ENCODE data around the gene CTXND2.
A peak's percentile ranks its signal among the peaks of the same experiment; 100 is the strongest.
"Not testable (repeated sequence)": the region's sequence is repeated elsewhere in the genome, so short reads cannot be mapped to it uniquely, and the experiment has no call there.

The CTXND2 gene

GRCh38 chr1:150887018-150887417 lies at the start of gene CTXND2:
TSS of gene CTXND2 (plus strand) at chr1:150887136. CDS start at chr1:150912315, 25,179 bp downstream.
- no peak for DNase-seq

GRCh38 chr1:150840850-150841249 lies 46.1 kb upstream of the CTXND2 start:
- DNase-seq: not testable (repeated sequence)

GRCh38 chr1:150841626-150842025 lies 45.3 kb upstream of the CTXND2 start:
- DNase-seq: no peak

GRCh38 chr1:150842343-150842742 lies 44.6 kb upstream of the CTXND2 start:
- no peak for DNase-seq

- no peak for DNase-seq
Measured at GRCh38 chr1:150842964-150843363, 44.0 kb upstream of the CTXND2 start.

- no peak for DNase-seq
Measured at GRCh38 chr1:150843474-150843873, 43.5 kb upstream of the CTXND2 start.

GRCh38 chr1:150846473-150847146 lies 40.3 kb upstream of the CTXND2 start:
- no peak for DNase-seq

- not testable (repeated sequence) for DNase-seq
Measured at GRCh38 chr1:150850801-150851362, 36.1 kb upstream of the CTXND2 start.

- not testable (repeated sequence) for DNase-seq
Measured at GRCh38 chr1:150852734-150853133, 34.2 kb upstream of the CTXND2 start.

GRCh38 chr1:150863724-150864123 lies 23.2 kb upstream of the CTXND2 start:
- DNase-seq: no peak

- DNase-seq: not testable (repeated sequence)
Measured at GRCh38 chr1:150864200-150864599, 22.7 kb upstream of the CTXND2 start.

- no peak for DNase-seq
Measured at GRCh38 chr1:150869683-150870082, 17.3 kb upstream of the CTXND2 start.

GRCh38 chr1:150872572-150872971 lies 14.4 kb upstream of the CTXND2 start:
- no peak for DNase-seq

GRCh38 chr1:150873521-150873920 lies 13.4 kb upstream of the CTXND2 start:
- DNase-seq: no peak

- DNase-seq: no peak
Measured at GRCh38 chr1:150874455-150875196, 12.3 kb upstream of the CTXND2 start.

GRCh38 chr1:150875197-150876118 lies 11.5 kb upstream of the CTXND2 start:
- no peak for DNase-seq

- DNase-seq: peak; percentile 90
Measured at GRCh38 chr1:150876119-150876454, 10.8 kb upstream of the CTXND2 start.

GRCh38 chr1:150878931-150879330 lies 8.0 kb upstream of the CTXND2 start:
- not testable (repeated sequence) for DNase-seq

- no peak for DNase-seq
Measured at GRCh38 chr1:150881331-150882070, 5.4 kb upstream of the CTXND2 start.

GRCh38 chr1:150883121-150883520 lies 3.8 kb upstream of the CTXND2 start:
- DNase-seq: not testable (repeated sequence)

- no peak for DNase-seq
Measured at GRCh38 chr1:150888727-150889126, 1.8 kb downstream of the CTXND2 start.

- DNase-seq: no peak
Measured at GRCh38 chr1:150890033-150890416, 3.1 kb downstream of the CTXND2 start.

All from NCI-H2171 (cell line).